Keratinocyte (primary cell): ENCODE data around the gene RNF19B. TPM values are rescaled to one million over a fixed set of nuclear protein-coding genes. Genes with fewer than 3 reads are reported as not detected.

Source experiments
- DNase-seq: peaks from one replicate; pipeline ENCODE4 v3.0.0-alpha.2; 2011; ENCODE audit warnings: low read depth, missing footprints, low spot score
- FAIRE-seq: peaks from 2 replicates; lab custom pipeline; 2011; peaks lifted over from hg19 to GRCh38; lab: Jason Lieb, UNC
- H2AFZ ChIP-seq: 2 replicates; pipeline ENCODE4 v1.6.0; 2012; ENCODE audit warnings: low read length, control low read depth, inconsistent platforms; ENCODE audit not compliant: control insufficient read depth
- H3K27ac ChIP-seq: 2 replicates; pipeline ENCODE4 v1.5.1; 2011; ENCODE audit warnings: low read length; ENCODE audit not compliant: control insufficient read depth, insufficient read depth
- H3K27me3 ChIP-seq: 3 replicates; pipeline ENCODE4 v1.6.0; 2011; ENCODE audit warnings: low read length; ENCODE audit not compliant: control insufficient read depth, insufficient read depth; ENCODE audit errors: extremely low read depth
- H3K36me3 ChIP-seq, 2 experiments: 2 replicates in 1 of 2; 3 replicates in 1 of 2; pipeline ENCODE4 v1.5.1; 2011; ENCODE audit warnings: low read length in 2 of 2, mild to moderate bottlenecking in 1 of 2; ENCODE audit not compliant: control insufficient read depth in 2 of 2, insufficient read depth in 2 of 2; ENCODE audit errors: extremely low read depth in 1 of 2
- H3K4me1 ChIP-seq: 3 replicates; pipeline ENCODE4 v1.5.1; 2011; ENCODE audit warnings: low read length; ENCODE audit not compliant: control insufficient read depth, insufficient read depth; ENCODE audit errors: extremely low read depth
- H3K4me2 ChIP-seq: 3 replicates; pipeline ENCODE4 v1.6.0; 2011; ENCODE audit warnings: low read depth, low read length; ENCODE audit not compliant: control insufficient read depth, insufficient read depth; ENCODE audit errors: extremely low read depth
- H3K4me3 ChIP-seq, 3 experiments: fragments of 200-600 bp in 1 of 3; sonication (generic) in 1 of 3; 2 replicates in 2 of 3; 3 replicates in 1 of 3; pipeline ENCODE4 v1.5.1; 2011 to 2016; ENCODE audit warnings: low read length in 3 of 3, mild to moderate bottlenecking in 3 of 3, control low read depth in 2 of 3, inconsistent platforms in 1 of 3, low read depth in 1 of 3, mixed read lengths in 1 of 3, mixed run types in 1 of 3, moderate library complexity in 1 of 3; ENCODE audit not compliant: control insufficient read depth in 2 of 3, insufficient read depth in 2 of 3; ENCODE audit errors: extremely low read depth in 1 of 3
- H3K79me2 ChIP-seq: 2 replicates; pipeline ENCODE4 v1.6.0; 2012; ENCODE audit warnings: low read length; ENCODE audit not compliant: control insufficient read depth, insufficient read depth
- H3K9ac ChIP-seq: 3 replicates; pipeline ENCODE4 v1.6.0; 2011; ENCODE audit warnings: low read length; ENCODE audit not compliant: control insufficient read depth, insufficient read depth; ENCODE audit errors: extremely low read depth
- H3K9me1 ChIP-seq: 3 replicates; pipeline ENCODE4 v1.6.0; 2011; ENCODE audit warnings: low read length; ENCODE audit not compliant: control insufficient read depth, insufficient read depth; ENCODE audit errors: extremely low read depth
- H3K9me3 ChIP-seq: 2 replicates; pipeline ENCODE4 v1.5.1; 2012; ENCODE audit warnings: low read depth, low read length; ENCODE audit not compliant: control insufficient read depth
- H4K20me1 ChIP-seq: 3 replicates; pipeline ENCODE4 v1.6.0; 2011; ENCODE audit warnings: low read length; ENCODE audit not compliant: control insufficient read depth, insufficient read depth; ENCODE audit errors: extremely low read depth
- EZH2 ChIP-seq: IDR thresholded peaks from one replicate; pipeline ENCODE4 v1.6.1; 2012; ENCODE audit warnings: inconsistent platforms, mild to moderate bottlenecking, low read length, moderate library complexity
- dilution Hi-C: fragments of 300-500 bp; cut with MboI; formaldehyde crosslinking; loops from one replicate; pipeline ENCODE4 v1.7.0; 2020; ENCODE audit warnings: low sequenced_read_pairs; ENCODE audit not compliant: extremely low pct_ligation_motif_present
- polyA plus RNA-seq, 5 experiments: library from polyadenylated mRNA; depleted of rRNA in 3 of 5; stranded (reverse) in 3 of 5; stranded (forward) in 1 of 5; unstranded in 1 of 5; fragments of >200 nt; gene quantifications; 1 replicate in 1 of 5; 2 replicates in 3 of 5; 3 replicates in 1 of 5; pipeline versions ENCODE4 v1.2.1 to v1.2.3, GENCODE V29; 2011 to 2012; ENCODE audit warnings: missing spikeins in 2 of 5, low read depth in 1 of 5, low replicate concordance in 1 of 5
- TF ChIP-seq, protein P1 (sequence below), 3 experiments: IDR thresholded peaks in 1 of 3; conservative IDR thresholded peaks in 1 of 3; optimal IDR thresholded peaks in 1 of 3; 2 replicates in 2 of 3; 3 replicates in 1 of 3; pipeline versions ENCODE3 to v1.5.1; 2011; ENCODE audit warnings: low read length in 3 of 3, mild to moderate bottlenecking in 3 of 3, moderate library complexity in 2 of 3, control low read depth in 1 of 3, inconsistent platforms in 1 of 3; ENCODE audit not compliant: insufficient read depth in 2 of 3; ENCODE audit errors: extremely low read depth in 1 of 3

RNF19B gene
- polyA plus RNA-seq, 1 donor (not counting 4 experiments of a cell fraction or from before 2014, with no cell fraction given), result 33.5 TPM

DNA sequence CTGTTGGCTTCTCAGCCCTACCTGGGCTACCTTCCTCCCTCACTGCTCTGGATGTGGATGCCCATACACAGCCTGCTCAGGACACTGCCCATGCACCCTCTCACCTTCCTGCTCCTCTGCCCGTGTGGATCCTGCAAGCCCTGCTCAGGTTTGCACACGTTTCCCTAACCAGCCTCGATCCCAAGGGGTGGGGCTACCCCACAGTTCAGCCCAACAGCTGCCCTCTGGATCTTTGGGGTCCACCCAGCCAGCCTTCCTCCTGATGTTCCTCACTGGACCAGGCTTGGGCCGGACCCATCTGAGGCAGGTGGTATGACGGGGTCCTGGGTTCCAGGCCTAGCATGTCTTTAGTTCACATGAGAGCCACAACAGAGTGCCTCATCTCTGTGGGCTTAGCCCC, 68.2 kb downstream of the RNF19B start:
- H3K36me3 ChIP-seq, result peaks cover 2 to 19% of the 10 kb centered on the region in 2 experiments
- dilution Hi-C loops, result no loop called here
- H2AFZ ChIP-seq, result no peak overlapping the region
- no peaks in the 10 kb centered on the region for H4K20me1 ChIP-seq
- DNase-seq (no peak), FAIRE-seq (peak; percentile 17)
- peak overlapping the region; percentile 24 for H3K4me2 ChIP-seq
- no peak overlapping the region for H3K9ac ChIP-seq
- H3K4me1 ChIP-seq, result peaks cover 35% of the 10 kb centered on the region
- peaks cover 9% of the 10 kb centered on the region for H3K79me2 ChIP-seq
- H3K27ac ChIP-seq, result no peak overlapping the region
- TF ChIP-seq, protein P1, sequence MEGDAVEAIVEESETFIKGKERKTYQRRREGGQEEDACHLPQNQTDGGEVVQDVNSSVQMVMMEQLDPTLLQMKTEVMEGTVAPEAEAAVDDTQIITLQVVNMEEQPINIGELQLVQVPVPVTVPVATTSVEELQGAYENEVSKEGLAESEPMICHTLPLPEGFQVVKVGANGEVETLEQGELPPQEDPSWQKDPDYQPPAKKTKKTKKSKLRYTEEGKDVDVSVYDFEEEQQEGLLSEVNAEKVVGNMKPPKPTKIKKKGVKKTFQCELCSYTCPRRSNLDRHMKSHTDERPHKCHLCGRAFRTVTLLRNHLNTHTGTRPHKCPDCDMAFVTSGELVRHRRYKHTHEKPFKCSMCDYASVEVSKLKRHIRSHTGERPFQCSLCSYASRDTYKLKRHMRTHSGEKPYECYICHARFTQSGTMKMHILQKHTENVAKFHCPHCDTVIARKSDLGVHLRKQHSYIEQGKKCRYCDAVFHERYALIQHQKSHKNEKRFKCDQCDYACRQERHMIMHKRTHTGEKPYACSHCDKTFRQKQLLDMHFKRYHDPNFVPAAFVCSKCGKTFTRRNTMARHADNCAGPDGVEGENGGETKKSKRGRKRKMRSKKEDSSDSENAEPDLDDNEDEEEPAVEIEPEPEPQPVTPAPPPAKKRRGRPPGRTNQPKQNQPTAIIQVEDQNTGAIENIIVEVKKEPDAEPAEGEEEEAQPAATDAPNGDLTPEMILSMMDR (optimal IDR thresholded peaks at IDR 0.05 in 1 of 3, IDR thresholded peaks at IDR 0.05 in 1 of 3, conservative IDR thresholded peaks at IDR 0.05 in 1 of 3; ENCODE audit: extremely low read depth in 1 of 3, insufficient read depth in 2 of 3, low read length in 3 of 3), result no peak
- TF ChIP-seq EZH2, result no peak
- peaks cover 6% of the 10 kb centered on the region for H3K27me3 ChIP-seq
- H3K9me1 ChIP-seq, result no peaks in the 10 kb centered on the region
- H3K4me3 ChIP-seq, result no peak overlapping the region
- no peaks in the 10 kb centered on the region for H3K9me3 ChIP-seq

DNA sequence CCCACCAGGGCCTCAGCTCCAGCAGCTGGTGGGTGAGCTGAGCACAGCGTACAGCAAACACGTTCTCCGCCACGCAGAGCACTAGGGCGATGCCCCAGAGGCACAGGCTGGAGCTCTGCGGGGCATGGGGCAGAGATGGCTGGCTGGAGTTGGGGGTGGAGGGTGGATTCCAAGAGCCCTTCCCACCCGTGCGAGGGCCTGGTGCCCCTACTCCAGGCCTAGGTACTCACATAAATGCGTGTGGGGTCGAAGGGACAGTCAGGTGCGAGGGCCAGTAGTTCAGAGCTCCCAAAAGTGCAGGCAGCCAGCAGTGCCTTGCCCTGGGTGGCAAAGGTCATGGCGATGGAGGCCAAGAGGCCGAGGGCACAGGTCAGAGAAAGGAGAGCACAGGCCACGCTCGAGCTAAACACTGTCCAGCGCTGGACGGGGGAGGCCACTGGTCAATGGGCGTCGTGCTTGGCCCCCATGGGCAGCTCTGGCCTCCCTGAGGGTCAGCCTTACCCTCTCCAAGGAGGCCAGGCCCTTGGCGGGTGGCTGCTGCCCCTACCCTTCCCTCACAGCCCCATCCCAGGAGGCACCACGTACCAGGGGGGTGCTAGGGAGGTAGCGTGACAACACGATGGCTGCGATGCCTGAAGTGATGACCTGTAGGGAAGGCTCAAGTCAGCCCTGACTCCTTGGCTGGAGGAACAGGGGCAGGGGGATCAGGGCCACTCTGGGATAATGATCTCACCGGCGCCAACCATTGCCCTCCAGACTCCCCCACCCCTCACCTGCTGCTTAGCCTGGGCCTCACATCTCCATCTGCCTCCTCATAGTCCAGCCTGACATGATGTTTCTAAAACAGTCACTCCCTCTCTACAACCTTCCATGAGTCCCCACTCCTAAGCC, 69.0 kb downstream of the RNF19B start:
- Histone ChIP-seq H3K27ac (no peak overlapping the region), H3K4me3 (no peak overlapping the region), H2AFZ (no peak overlapping the region), H3K9me1 (no peaks in the 10 kb centered on the region), H3K36me3 (peaks cover 2 to 19% of the 10 kb centered on the region in 2 experiments), H3K79me2 (peaks cover 6% of the 10 kb centered on the region), H3K4me2 (no peak overlapping the region), H3K9me3 (no peaks in the 10 kb centered on the region), H3K27me3 (peaks cover 14% of the 10 kb centered on the region), H3K4me1 (peaks cover 35% of the 10 kb centered on the region), H3K9ac (no peak overlapping the region), H4K20me1 (no peaks in the 10 kb centered on the region)
- dilution Hi-C loops, result no loop called here
- FAIRE-seq (no peak), DNase-seq (no peak)
- TF ChIP-seq, protein P1 (optimal IDR thresholded peaks at IDR 0.05 in 1 of 3, IDR thresholded peaks at IDR 0.05 in 1 of 3, conservative IDR thresholded peaks at IDR 0.05 in 1 of 3; ENCODE audit: extremely low read depth in 1 of 3, insufficient read depth in 2 of 3, low read length in 3 of 3), result no peak
- no peak for TF ChIP-seq EZH2
